Stomach (tissue), 9 donors: ENCODE measurements around the gene MSI2. TPM values are rescaled to one million over a fixed set of nuclear protein-coding genes. Genes with fewer than 3 reads are reported as not detected.

Experiments
- DNase-seq, 2 donors: peaks; one replicate each; pipeline versions ENCODE4 v3.0.0 to v3.0.0-alpha.2; 2013 to 2019
- H3K27ac ChIP-seq, 5 donors: fragments of 200-600 bp in 4 of 5; sonication (generic) in 4 of 5; one replicate each; pipeline ENCODE4 v1.5.1; 2013 to 2019; ENCODE audit warnings: mild to moderate bottlenecking in 1 of 5, moderate library complexity in 1 of 5
- H3K27me3 ChIP-seq, 3 donors: fragments of 200-600 bp; sonication (generic); one replicate each; pipeline ENCODE4 v1.5.1; 2017 to 2019; ENCODE audit warnings: mixed run types in 1 of 3
- H3K36me3 ChIP-seq, 4 donors: fragments of 200-600 bp; sonication (generic); 1 replicate in 3 of 4; 2 replicates in 1 of 4; pipeline ENCODE4 v1.5.1; 2016 to 2019
- H3K4me1 ChIP-seq, 4 donors: fragments of 200-600 bp; sonication (generic); one replicate each; pipeline ENCODE4 v1.5.1; 2016 to 2019
- H3K4me3 ChIP-seq, 4 donors: fragments of 200-600 bp; sonication (generic) in 3 of 4; one replicate each; pipeline ENCODE4 v1.5.1; 2016 to 2019; ENCODE audit warnings: mild to moderate bottlenecking in 1 of 4
- H3K9me3 ChIP-seq, 4 donors: fragments of 200-600 bp; sonication (generic); one replicate each; pipeline ENCODE4 v1.5.1; 2016 to 2019
- EP300 ChIP-seq: sonication (generic); formaldehyde crosslinking; IDR thresholded peaks from one replicate; pipeline ENCODE4 v1.6.1; 2017; ENCODE audit warnings: antibody characterized with exemption
- POLR2A ChIP-seq, 4 donors: fragments of 450-650 bp; IDR thresholded peaks; one replicate each; pipeline ENCODE4 v1.6.1; 2016; ENCODE audit warnings: antibody characterized with exemption in 4 of 4, control low read depth in 2 of 4, mild to moderate bottlenecking in 1 of 4, moderate library complexity in 1 of 4
- POLR2AphosphoS5 ChIP-seq, 3 donors: sonication (generic); formaldehyde crosslinking; IDR thresholded peaks; one replicate each; pipeline ENCODE4 v1.6.1; 2016; ENCODE audit warnings: antibody characterized with exemption in 3 of 3
- WGBS, 5 donors: extraction: QIAGEN DNeasy Blood & Tissue Kit in 3 of 5; methylation state at CpG; one replicate each; pipeline versions ENCODE4 v1.1.5 to v1.1.7; 2013 to 2018; 5-methylcytosine and 5-hydroxymethylcytosine counted together
- intact Hi-C: fragments of 100-400 bp; cut with DNase I; formaldehyde crosslinking; loops from one replicate; pipeline ENCODE4 v1.15.1; 2023; ENCODE audit warnings: low total_unique reads
- polyA plus RNA-seq, 3 donors: library from polyadenylated mRNA; stranded (reverse); fragments of 200-250 nt; gene quantifications; one replicate each; pipeline ENCODE4 v1.2.3, GENCODE V29; 2013
- total RNA-seq, 5 donors: library from RNA; depleted of rRNA; stranded (reverse); fragments of >200 nt; gene quantifications; one replicate each; pipeline versions ENCODE4 v1.1.0 to v1.2.3, GENCODE V29; 2014 to 2016
- TF ChIP-seq, protein P1 (sequence below), 7 experiments: fragments of 450-650 bp in 4 of 7; fragments of 200-600 bp in 3 of 7; sonication (generic) in 3 of 7; IDR thresholded peaks; one replicate each; pipeline ENCODE4 v1.5.1; 2016 to 2019; ENCODE audit warnings: antibody characterized with exemption in 7 of 7, control low read depth in 2 of 7, mild to moderate bottlenecking in 1 of 7
- donor health status: healthy with polysubstance abuse.
- donor health status: Bipolar disorder and iron deficiency.
- donor health status: healthy.

MSI2 gene
- total and polyA plus RNA-seq, 8 donors: 8.3 to 72.4 (median 22.9) TPM

DNA sequence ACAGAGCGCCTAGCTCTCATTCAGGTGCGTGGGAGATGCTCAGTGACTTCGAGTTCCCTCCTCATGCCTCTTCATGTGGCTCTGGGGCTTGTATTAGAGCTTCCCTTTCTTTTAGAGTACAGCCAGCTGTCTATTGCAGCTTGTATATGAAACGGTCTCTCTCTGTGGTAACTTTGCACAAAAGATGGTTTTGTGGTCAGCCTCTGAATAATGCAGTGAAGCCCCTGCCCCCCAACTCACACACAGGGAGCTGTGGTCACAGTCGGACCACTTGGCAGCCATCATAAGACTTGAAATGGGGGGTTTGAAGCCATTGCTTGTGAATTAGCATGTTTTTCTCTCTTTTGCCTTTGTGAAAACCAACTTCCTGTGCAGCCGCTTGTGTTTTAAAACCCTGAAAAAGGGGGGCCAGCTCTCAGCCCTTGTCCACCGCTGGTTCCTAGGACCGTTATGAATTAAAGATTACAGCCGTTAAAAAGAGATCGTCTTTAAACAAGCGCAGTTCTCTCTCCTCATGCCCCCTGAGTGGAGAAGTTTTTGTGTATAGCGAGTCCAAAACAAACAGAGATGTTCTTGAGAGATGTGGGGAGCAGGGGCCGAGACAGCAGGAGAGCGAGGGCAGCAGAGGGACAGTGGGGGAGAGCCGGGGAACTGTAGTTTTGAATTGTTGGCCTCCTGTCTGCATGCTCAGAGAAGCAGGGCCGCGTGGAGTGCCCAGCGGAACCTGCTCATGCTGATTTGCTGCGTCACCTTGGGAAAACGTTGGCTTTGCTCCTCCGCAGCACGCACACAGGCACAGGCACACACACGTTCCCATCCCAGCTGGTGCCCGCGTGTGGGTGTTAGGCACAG, 199.0 kb downstream of the MSI2 start:
- Histone ChIP-seq H3K27me3 (no peaks in the 10 kb centered on the region), H3K4me3 (no peak overlapping the region), H3K4me1 (peaks cover 0 to 27% (median 6%) of the 10 kb centered on the region in 4 donors), H3K27ac (peak overlapping the region in 1 of 5 donors; percentile 16), H3K36me3 (no peaks in the 10 kb centered on the region), H3K9me3 (no peaks in the 10 kb centered on the region)
- no peak for TF ChIP-seq EP300
- no peak for TF ChIP-seq POLR2AphosphoS5 (IDR thresholded peaks at IDR 0.05)
- TF ChIP-seq POLR2A (IDR thresholded peaks at IDR 0.05): no peak
- TF ChIP-seq, protein P1, sequence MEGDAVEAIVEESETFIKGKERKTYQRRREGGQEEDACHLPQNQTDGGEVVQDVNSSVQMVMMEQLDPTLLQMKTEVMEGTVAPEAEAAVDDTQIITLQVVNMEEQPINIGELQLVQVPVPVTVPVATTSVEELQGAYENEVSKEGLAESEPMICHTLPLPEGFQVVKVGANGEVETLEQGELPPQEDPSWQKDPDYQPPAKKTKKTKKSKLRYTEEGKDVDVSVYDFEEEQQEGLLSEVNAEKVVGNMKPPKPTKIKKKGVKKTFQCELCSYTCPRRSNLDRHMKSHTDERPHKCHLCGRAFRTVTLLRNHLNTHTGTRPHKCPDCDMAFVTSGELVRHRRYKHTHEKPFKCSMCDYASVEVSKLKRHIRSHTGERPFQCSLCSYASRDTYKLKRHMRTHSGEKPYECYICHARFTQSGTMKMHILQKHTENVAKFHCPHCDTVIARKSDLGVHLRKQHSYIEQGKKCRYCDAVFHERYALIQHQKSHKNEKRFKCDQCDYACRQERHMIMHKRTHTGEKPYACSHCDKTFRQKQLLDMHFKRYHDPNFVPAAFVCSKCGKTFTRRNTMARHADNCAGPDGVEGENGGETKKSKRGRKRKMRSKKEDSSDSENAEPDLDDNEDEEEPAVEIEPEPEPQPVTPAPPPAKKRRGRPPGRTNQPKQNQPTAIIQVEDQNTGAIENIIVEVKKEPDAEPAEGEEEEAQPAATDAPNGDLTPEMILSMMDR (IDR thresholded peaks at IDR 0.05): no peak
- peak in 1 of 2 donors; percentile 59 for DNase-seq
- intact Hi-C loops: no loop called here
- 58 to 73% (median 68%) methylated on average over 24 to 25 of the region's 25 CpGs for WGBS, 5 donors

- TF ChIP-seq POLR2AphosphoS5 (IDR thresholded peaks at IDR 0.05): no peak
- TF ChIP-seq EP300: no peak
- TF ChIP-seq, protein P1 (IDR thresholded peaks at IDR 0.05): no peak
- TF ChIP-seq POLR2A (IDR thresholded peaks at IDR 0.05): no peak
- Histone ChIP-seq H3K4me3 (no peak overlapping the region), H3K4me1 (peaks cover 0 to 27% (median 6%) of the 10 kb centered on the region in 4 donors), H3K27ac (no peak overlapping the region), H3K27me3 (no peaks in the 10 kb centered on the region), H3K9me3 (no peaks in the 10 kb centered on the region), H3K36me3 (no peaks in the 10 kb centered on the region)
- DNase-seq: no peak
- intact Hi-C loops: no loop called here
- 72 to 91% (median 79%) methylated on average over 3 of the region's 3 CpGs for WGBS, 5 donors
Measured at GRCh38 chr17:57456622-57457021, 200.3 kb downstream of the MSI2 start.

DNA sequence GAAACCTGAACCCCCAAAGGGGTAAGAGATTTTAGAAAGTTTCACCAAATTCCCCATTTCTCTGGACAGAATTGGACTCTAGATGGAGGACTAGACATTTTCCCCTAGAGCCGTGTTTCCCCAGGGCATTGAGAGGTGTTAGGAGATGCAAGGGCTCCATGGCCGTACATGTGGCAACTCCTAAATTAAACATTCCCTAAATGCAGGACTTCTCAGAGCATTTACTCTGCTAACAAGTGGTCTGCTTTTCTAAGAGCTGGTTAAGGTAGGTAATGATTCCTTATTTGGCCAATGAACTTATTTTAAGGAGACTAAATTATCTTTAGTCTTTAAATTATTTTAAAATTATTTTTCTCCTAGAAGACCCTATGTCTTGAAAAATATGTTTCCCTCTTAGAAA, 200.9 kb downstream of the MSI2 start:
- Histone ChIP-seq H3K9me3 (no peaks in the 10 kb centered on the region), H3K27ac (no peak overlapping the region), H3K27me3 (no peaks in the 10 kb centered on the region), H3K4me1 (peaks cover 0 to 21% (median 6%) of the 10 kb centered on the region in 4 donors), H3K36me3 (no peaks in the 10 kb centered on the region), H3K4me3 (no peak overlapping the region)
- no peak for DNase-seq
- intact Hi-C loops: no loop called here
- WGBS, 5 donors: 85 to 95% (median 91%) methylated on average over 2 of the region's 2 CpGs
- TF ChIP-seq POLR2AphosphoS5 (IDR thresholded peaks at IDR 0.05): no peak
- no peak for TF ChIP-seq POLR2A (IDR thresholded peaks at IDR 0.05)
- TF ChIP-seq, protein P1 (IDR thresholded peaks at IDR 0.05): no peak
- TF ChIP-seq EP300: no peak

- intact Hi-C loops: no loop called here
Measured at GRCh38 chr17:57458718-57459285, 202.5 kb downstream of the MSI2 start.

More at GRCh38 chr17:57458718-57459285, 202.5 kb downstream of the MSI2 start:
- no peak for DNase-seq
- WGBS, 5 donors: 91 to 95% (median 94%) methylated on average over 9 of the region's 9 CpGs
- no peak overlapping the region for H3K27ac ChIP-seq
- H3K9me3 ChIP-seq: no peaks in the 10 kb centered on the region
- H3K4me1 ChIP-seq: peaks cover 0 to 20% (median 6%) of the 10 kb centered on the region in 4 donors
- TF ChIP-seq, protein P1 (IDR thresholded peaks at IDR 0.05): no peak
- TF ChIP-seq EP300: no peak
- TF ChIP-seq POLR2A (IDR thresholded peaks at IDR 0.05): no peak
- no peak for TF ChIP-seq POLR2AphosphoS5 (IDR thresholded peaks at IDR 0.05)
- H3K4me3 ChIP-seq: no peak overlapping the region
- no peaks in the 10 kb centered on the region for H3K27me3 ChIP-seq
- no peaks in the 10 kb centered on the region for H3K36me3 ChIP-seq
